Measurements from ENCODE around the gene TOM1L2.

TOM1L2 gene

DNA sequence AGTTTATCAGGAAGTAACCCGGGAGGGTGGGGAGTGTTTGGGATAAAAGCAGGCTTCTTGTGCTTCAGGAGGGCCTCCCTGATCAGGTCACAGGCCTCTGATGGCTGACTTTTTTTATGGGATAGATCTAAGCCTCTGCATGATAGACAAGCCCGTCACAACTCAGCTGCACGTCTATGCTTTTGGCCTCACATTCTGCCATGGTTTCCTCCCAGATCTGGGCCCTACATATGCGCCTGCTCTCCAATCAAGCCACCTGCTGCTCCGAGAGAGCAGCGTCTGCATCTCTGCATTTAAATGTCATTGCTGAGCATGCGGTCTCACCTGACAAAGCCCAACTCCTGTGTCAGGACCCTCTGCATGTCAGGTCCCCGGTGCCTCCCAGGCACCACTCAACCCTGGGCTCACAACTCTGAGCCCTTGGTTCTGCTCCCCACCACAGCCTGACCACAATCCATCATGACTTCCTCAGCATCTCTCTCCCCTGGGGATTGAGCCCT is 90.1 kb downstream of the TOM1L2 start:
- no peak for TF ChIP-seq EZH2 (IDR thresholded peaks at IDR 0.05; ENCODE audit: borderline replicate concordance, low read depth, low read length, severe bottlenecking)
- TF ChIP-seq, protein P1, sequence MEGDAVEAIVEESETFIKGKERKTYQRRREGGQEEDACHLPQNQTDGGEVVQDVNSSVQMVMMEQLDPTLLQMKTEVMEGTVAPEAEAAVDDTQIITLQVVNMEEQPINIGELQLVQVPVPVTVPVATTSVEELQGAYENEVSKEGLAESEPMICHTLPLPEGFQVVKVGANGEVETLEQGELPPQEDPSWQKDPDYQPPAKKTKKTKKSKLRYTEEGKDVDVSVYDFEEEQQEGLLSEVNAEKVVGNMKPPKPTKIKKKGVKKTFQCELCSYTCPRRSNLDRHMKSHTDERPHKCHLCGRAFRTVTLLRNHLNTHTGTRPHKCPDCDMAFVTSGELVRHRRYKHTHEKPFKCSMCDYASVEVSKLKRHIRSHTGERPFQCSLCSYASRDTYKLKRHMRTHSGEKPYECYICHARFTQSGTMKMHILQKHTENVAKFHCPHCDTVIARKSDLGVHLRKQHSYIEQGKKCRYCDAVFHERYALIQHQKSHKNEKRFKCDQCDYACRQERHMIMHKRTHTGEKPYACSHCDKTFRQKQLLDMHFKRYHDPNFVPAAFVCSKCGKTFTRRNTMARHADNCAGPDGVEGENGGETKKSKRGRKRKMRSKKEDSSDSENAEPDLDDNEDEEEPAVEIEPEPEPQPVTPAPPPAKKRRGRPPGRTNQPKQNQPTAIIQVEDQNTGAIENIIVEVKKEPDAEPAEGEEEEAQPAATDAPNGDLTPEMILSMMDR (IDR thresholded peaks at IDR 0.05; ENCODE audit: borderline replicate concordance, extremely low read depth, low read length, poor library complexity, severe bottlenecking), result no peak
- H4K20me1 ChIP-seq (ENCODE audit: insufficient read depth, low read length), result no peaks in the 10 kb centered on the region
- H2AFZ ChIP-seq (ENCODE audit: low read depth, low read length), result no peak overlapping the region
- no peaks in the 10 kb centered on the region for H3K9me3 ChIP-seq (ENCODE audit: insufficient read depth, low read length, severe bottlenecking)
- no peak overlapping the region for H3K27ac ChIP-seq (ENCODE audit: low read length)
- H3K4me2 ChIP-seq (ENCODE audit: insufficient read depth, low read length), result no peak overlapping the region
- no peak overlapping the region for H3K9ac ChIP-seq (ENCODE audit: low read depth, low read length)
- DNase-seq (no peak), ATAC-seq (ENCODE audit: insufficient read depth, low read depth) (no peak)
- H3K4me3 ChIP-seq (ENCODE audit: low read depth in 1 of 2, low read length in 2 of 2), result no peak overlapping the region
- H3K27me3 ChIP-seq (ENCODE audit: insufficient read depth, low read length, poor library complexity), result no peaks in the 10 kb centered on the region
- H3K79me2 ChIP-seq (ENCODE audit: insufficient read depth, low read length), result no peaks in the 10 kb centered on the region
- H3K36me3 ChIP-seq (ENCODE audit: insufficient read depth, low read length), result peaks cover 18% of the 10 kb centered on the region
- H3K4me1 ChIP-seq (ENCODE audit: insufficient read depth, low read length), result no peaks in the 10 kb centered on the region

DNA sequence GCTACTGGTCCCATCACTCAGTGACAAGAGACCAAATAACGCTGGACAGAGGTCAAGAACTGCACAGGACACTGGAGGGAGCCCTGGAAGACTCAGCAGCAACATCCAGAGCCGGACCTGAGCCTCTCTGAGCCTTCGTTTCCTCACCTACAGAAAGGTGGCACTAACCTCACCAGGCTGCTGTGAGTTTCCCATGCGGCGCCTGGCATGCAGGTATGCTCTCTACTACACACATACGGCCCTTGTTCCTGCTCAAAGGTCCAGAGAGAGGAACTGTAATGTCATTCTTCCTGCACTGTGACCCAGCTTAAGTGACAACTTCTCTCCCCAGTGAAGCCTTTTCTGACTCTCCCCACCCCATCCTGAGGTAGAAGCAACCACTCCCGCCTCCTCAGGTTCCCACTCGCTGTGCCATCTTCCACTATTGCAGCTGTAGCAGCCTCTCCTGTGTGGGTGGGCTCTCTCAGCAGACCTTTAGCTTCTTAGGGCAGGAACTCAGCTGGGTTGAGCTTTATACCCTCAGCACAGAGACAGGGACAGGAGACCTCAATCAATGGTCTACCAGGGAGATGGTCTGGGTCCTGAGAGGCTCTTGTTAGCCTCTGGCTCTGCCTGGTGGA is 91.5 kb downstream of the TOM1L2 start:
- Histone ChIP-seq H3K27ac (ENCODE audit: low read length) (no peak overlapping the region), H3K27me3 (ENCODE audit: insufficient read depth, low read length, poor library complexity) (no peaks in the 10 kb centered on the region), H4K20me1 (ENCODE audit: insufficient read depth, low read length) (no peaks in the 10 kb centered on the region), H2AFZ (ENCODE audit: low read depth, low read length) (no peak overlapping the region), H3K4me1 (ENCODE audit: insufficient read depth, low read length) (no peaks in the 10 kb centered on the region), H3K4me3 (ENCODE audit: low read depth in 1 of 2, low read length in 2 of 2) (no peak overlapping the region), H3K9me3 (ENCODE audit: insufficient read depth, low read length, severe bottlenecking) (no peaks in the 10 kb centered on the region), H3K4me2 (ENCODE audit: insufficient read depth, low read length) (no peak overlapping the region), H3K9ac (ENCODE audit: low read depth, low read length) (no peak overlapping the region), H3K79me2 (ENCODE audit: insufficient read depth, low read length) (no peaks in the 10 kb centered on the region), H3K36me3 (ENCODE audit: insufficient read depth, low read length) (peaks cover 24% of the 10 kb centered on the region)
- ATAC-seq (ENCODE audit: insufficient read depth, low read depth) (no peak), DNase-seq (no peak)
- TF ChIP-seq, protein P1 (IDR thresholded peaks at IDR 0.05; ENCODE audit: borderline replicate concordance, extremely low read depth, low read length, poor library complexity, severe bottlenecking), result no peak
- TF ChIP-seq EZH2 (IDR thresholded peaks at IDR 0.05; ENCODE audit: borderline replicate concordance, low read depth, low read length, severe bottlenecking), result no peak

DNA sequence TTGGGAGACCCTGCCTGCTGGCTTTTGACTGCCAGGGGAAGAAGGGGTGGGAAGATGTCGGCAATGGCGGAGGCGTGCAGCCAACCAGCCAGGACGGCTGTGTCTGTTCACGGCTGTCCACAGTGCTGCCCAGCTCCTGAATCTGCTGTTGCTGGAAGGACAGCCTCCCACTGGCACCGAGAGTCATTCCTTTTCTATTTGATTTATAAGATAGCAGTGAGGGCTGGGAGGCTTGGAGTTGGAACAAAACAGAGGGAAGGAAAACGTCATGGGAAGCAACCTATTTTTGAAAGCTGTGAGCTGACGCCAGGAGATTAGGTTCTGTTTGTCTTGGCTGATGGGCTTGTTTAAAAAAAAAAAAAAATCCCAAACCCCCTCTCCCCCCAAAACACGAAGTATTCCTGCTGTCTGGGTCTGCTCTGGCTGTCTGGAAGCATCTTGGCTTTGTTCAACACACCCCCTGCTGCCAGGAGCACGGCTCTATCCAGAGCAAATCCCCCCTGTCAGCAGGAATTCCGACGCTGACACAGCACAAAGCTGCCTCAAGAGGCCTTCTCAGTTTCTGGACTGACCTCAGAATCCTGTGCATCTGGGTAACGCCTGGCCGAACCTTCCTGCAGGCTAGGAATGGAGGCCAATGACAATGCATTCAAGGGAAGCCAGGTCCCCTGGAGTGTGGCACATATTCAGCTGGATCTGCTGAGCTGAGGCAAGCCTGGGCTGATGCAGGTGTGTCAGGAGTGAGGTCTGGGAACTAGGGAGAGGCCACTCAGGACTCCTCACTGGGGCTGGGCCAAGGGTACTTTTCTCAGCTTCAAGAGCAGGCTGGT is 94.5 kb downstream of the TOM1L2 start:
- Histone ChIP-seq H2AFZ (ENCODE audit: low read depth, low read length) (no peak overlapping the region), H3K36me3 (ENCODE audit: insufficient read depth, low read length) (peaks cover 23% of the 10 kb centered on the region), H3K4me3 (ENCODE audit: low read depth in 1 of 2, low read length in 2 of 2) (no peak overlapping the region), H3K79me2 (ENCODE audit: insufficient read depth, low read length) (no peaks in the 10 kb centered on the region), H3K9me3 (ENCODE audit: insufficient read depth, low read length, severe bottlenecking) (no peaks in the 10 kb centered on the region), H3K27ac (ENCODE audit: low read length) (no peak overlapping the region), H3K9ac (ENCODE audit: low read depth, low read length) (no peak overlapping the region), H3K4me2 (ENCODE audit: insufficient read depth, low read length) (no peak overlapping the region), H3K4me1 (ENCODE audit: insufficient read depth, low read length) (no peaks in the 10 kb centered on the region), H4K20me1 (ENCODE audit: insufficient read depth, low read length) (no peaks in the 10 kb centered on the region), H3K27me3 (ENCODE audit: insufficient read depth, low read length, poor library complexity) (no peaks in the 10 kb centered on the region)
- TF ChIP-seq EZH2 (IDR thresholded peaks at IDR 0.05; ENCODE audit: borderline replicate concordance, low read depth, low read length, severe bottlenecking), result no peak
- TF ChIP-seq, protein P1 (IDR thresholded peaks at IDR 0.05; ENCODE audit: borderline replicate concordance, extremely low read depth, low read length, poor library complexity, severe bottlenecking), result no peak
- no peak for DNase-seq
- no peak for ATAC-seq (ENCODE audit: insufficient read depth, low read depth)
